Measurements from ENCODE around the gene SV2B. TPM values are rescaled to one million over a fixed set of nuclear protein-coding genes. Genes with fewer than 3 reads are reported as not detected.

Gene SV2B
- total and polyA plus RNA-seq, 2 donors (not counting 1 experiment from before 2014, with no cell fraction given), result not detected

- Histone ChIP-seq H3K9ac (ENCODE audit: low read length) (no peak overlapping the region), H3K36me3 (replicated peaks in 1 of 2; ENCODE audit: control extremely low read depth in 1 of 2, control insufficient read depth in 1 of 2, extremely low read depth in 1 of 2, insufficient read depth in 2 of 2, low read length in 1 of 2) (no peaks in the 10 kb centered on the region), H3K4me1 (ENCODE audit: control insufficient read depth in 2 of 2, insufficient read depth in 2 of 2, low read length in 2 of 2) (peaks cover 8 to 9% of the 10 kb centered on the region in 2 donors), H3K4me2 (replicated peaks; ENCODE audit: low read depth, low read length, poor library complexity, severe bottlenecking) (no peak overlapping the region), H3K27me3 (replicated peaks in 1 of 4; ENCODE audit: control extremely low read depth in 1 of 4, control insufficient read depth in 3 of 4, insufficient read depth in 4 of 4, low read length in 3 of 4) (peaks cover 0 to 1% (median 0%) of the 10 kb centered on the region in 4 experiments), H3K4me3 (ENCODE audit: control extremely low read depth in 1 of 5, extremely low read depth in 1 of 5, insufficient read depth in 1 of 5, low read depth in 2 of 5, low read length in 4 of 5) (no peak overlapping the region), H2AFZ (ENCODE audit: insufficient read depth, low read depth, low read length, poor library complexity, severe bottlenecking) (no peak overlapping the region), H3K79me2 (ENCODE audit: control insufficient read depth, insufficient read depth, low read length) (no peaks in the 10 kb centered on the region), H4K20me1 (ENCODE audit: control insufficient read depth, insufficient read depth, low read length, poor library complexity, severe bottlenecking) (no peaks in the 10 kb centered on the region), H3K9me3 (ENCODE audit: control extremely low read depth in 1 of 3, control insufficient read depth in 2 of 3, insufficient read depth in 1 of 3, low read length in 2 of 3) (no peaks in the 10 kb centered on the region), H3K27ac (ENCODE audit: low read length in 2 of 2) (no peak overlapping the region)
- intact Hi-C loops (cut with micrococcal nuclease), result no loop called here
- Mint-ChIP-seq H3K9me3 (ENCODE audit: insufficient read depth) (no peaks in the 10 kb centered on the region), H3K4me3 (no peak overlapping the region), H3K4me1 (peaks cover 11% of the 10 kb centered on the region), H3K27ac (no peak overlapping the region), H3K27me3 (peaks cover 25% of the 10 kb centered on the region)
- DNase-seq, result no peak
- ATAC-seq (ENCODE audit: low read depth), result no peak
- TF ChIP-seq EZH2 (IDR thresholded peaks at IDR 0.05; ENCODE audit: borderline replicate concordance, insufficient read depth, low read depth, low read length, poor library complexity, severe bottlenecking) (no peak), CTCF (IDR thresholded peaks at IDR 0.05) (no peak)
- ChIA-PET CTCF (no interaction called here), POLR2A (no interaction called here)
- 80% methylated on average over 1 of the region's 4 CpGs for WGBS (ENCODE audit: insufficient coverage)
Measured at GRCh38 chr15:91308855-91309254, 208.8 kb downstream of the SV2B start.

DNA sequence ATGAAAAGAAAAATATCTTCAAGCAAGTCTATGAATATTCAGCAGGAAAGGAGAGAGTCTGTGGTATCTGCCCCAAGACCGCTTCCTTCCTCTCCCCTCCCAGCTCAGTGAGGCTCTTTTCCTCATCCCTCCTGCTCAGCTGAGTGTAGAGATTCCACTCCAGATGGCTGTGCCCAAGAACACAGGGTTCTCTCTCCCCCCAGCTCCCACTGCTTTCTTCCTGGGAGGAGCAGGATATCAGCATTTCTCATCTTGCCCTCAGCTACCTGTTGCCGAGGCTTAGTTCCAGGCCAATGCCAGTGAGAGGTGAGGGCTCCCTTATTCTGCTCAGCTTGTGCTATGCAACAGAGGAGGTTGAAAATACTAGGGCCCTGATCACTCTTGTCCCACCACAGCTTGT, 211.9 kb downstream of the SV2B start:
- peak overlapping the region; percentile 34 for H3K27ac Mint-ChIP-seq
- ChIA-PET POLR2A (no interaction called here), CTCF (interaction anchor here (0.9 to 2.2 kb wide), 2 partner anchors 10 to 36 kb away, joined by 4 to 13 read pairs; no protein-coding TSS in a partner anchor)
- Histone ChIP-seq H3K27me3 (replicated peaks in 1 of 4; ENCODE audit: control extremely low read depth in 1 of 4, control insufficient read depth in 3 of 4, insufficient read depth in 4 of 4, low read length in 3 of 4) (no peaks in the 10 kb centered on the region), H3K27ac (ENCODE audit: low read length in 2 of 2) (no peak overlapping the region), H2AFZ (ENCODE audit: insufficient read depth, low read depth, low read length, poor library complexity, severe bottlenecking) (no peak overlapping the region), H3K36me3 (replicated peaks in 1 of 2; ENCODE audit: control extremely low read depth in 1 of 2, control insufficient read depth in 1 of 2, extremely low read depth in 1 of 2, insufficient read depth in 2 of 2, low read length in 1 of 2) (no peaks in the 10 kb centered on the region), H3K9ac (ENCODE audit: low read length) (no peak overlapping the region), H4K20me1 (ENCODE audit: control insufficient read depth, insufficient read depth, low read length, poor library complexity, severe bottlenecking) (no peaks in the 10 kb centered on the region), H3K79me2 (ENCODE audit: control insufficient read depth, insufficient read depth, low read length) (no peaks in the 10 kb centered on the region), H3K9me3 (ENCODE audit: control extremely low read depth in 1 of 3, control insufficient read depth in 2 of 3, insufficient read depth in 1 of 3, low read length in 2 of 3) (no peaks in the 10 kb centered on the region), H3K4me3 (ENCODE audit: control extremely low read depth in 1 of 5, extremely low read depth in 1 of 5, insufficient read depth in 1 of 5, low read depth in 2 of 5, low read length in 4 of 5) (no peak overlapping the region), H3K4me1 (ENCODE audit: control insufficient read depth in 2 of 2, insufficient read depth in 2 of 2, low read length in 2 of 2) (peaks cover 8 to 9% of the 10 kb centered on the region in 2 donors), H3K4me2 (replicated peaks; ENCODE audit: low read depth, low read length, poor library complexity, severe bottlenecking) (no peak overlapping the region)
- H3K9me3 Mint-ChIP-seq (ENCODE audit: insufficient read depth), result no peaks in the 10 kb centered on the region
- H3K4me1 Mint-ChIP-seq, result peaks cover 11% of the 10 kb centered on the region
- DNase-seq, result no peak
- no peak overlapping the region for H3K4me3 Mint-ChIP-seq
- WGBS (ENCODE audit: insufficient coverage), result 0% methylated on average over 1 of the region's 2 CpGs
- peaks cover 24% of the 10 kb centered on the region for H3K27me3 Mint-ChIP-seq
- intact Hi-C loops (cut with micrococcal nuclease), result no loop called here
- TF ChIP-seq CTCF (IDR thresholded peaks at IDR 0.05), result no peak
- no peak for TF ChIP-seq EZH2 (IDR thresholded peaks at IDR 0.05; ENCODE audit: borderline replicate concordance, insufficient read depth, low read depth, low read length, poor library complexity, severe bottlenecking)
- ATAC-seq (ENCODE audit: low read depth), result no peak

Data from B cell (primary cell).